Measurements from ENCODE around the gene ORC5.

The ORC5 gene

DNA sequence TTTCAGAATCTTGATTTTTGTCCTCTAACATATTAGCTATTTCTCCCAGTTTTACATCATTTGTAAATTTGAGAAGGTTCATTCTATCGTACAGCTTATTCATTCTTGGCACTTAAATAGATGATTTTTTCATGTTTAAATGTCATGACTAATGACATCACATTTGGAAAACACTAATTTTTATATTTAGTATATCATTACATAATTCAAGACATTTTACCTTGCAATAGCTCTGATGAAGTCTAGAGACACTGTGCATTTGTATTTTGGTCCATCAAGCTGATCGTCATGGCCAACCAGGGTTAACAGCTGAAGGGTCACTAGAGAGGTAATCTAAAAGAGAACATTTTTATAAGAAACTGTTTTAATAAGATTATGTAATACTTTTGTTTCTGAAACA, 71.3 kb downstream of the ORC5 start:
- no peak overlapping the region for H3K4me3 ChIP-seq (ENCODE audit: low read depth, low read length, poor library complexity, severe bottlenecking)
- no peaks in the 10 kb centered on the region for H3K9me2 ChIP-seq (ENCODE audit: low read depth, low read length)
- H3K79me2 ChIP-seq (ENCODE audit: insufficient read depth, low read length): no peaks in the 10 kb centered on the region
- peaks cover 64% of the 10 kb centered on the region for H3K36me3 ChIP-seq (ENCODE audit: insufficient read depth, low read length)
- TF ChIP-seq CTCF (IDR thresholded peaks at IDR 0.05; ENCODE audit: low read length) (no peak), EZH2 (IDR thresholded peaks at IDR 0.05; ENCODE audit: borderline replicate concordance, low read length) (no peak)
- no peaks in the 10 kb centered on the region for H3K4me1 ChIP-seq (ENCODE audit: insufficient read depth, low read length, severe bottlenecking)
- no peak overlapping the region for H3K27ac ChIP-seq (ENCODE audit: low read depth, low read length, poor library complexity, severe bottlenecking)
- H2AFZ ChIP-seq (ENCODE audit: low read length): no peak overlapping the region
- no peaks in the 10 kb centered on the region for H4K20me1 ChIP-seq (ENCODE audit: insufficient read depth, low read length)
- H3F3A ChIP-seq (ENCODE audit: insufficient read depth, low read length): no peaks in the 10 kb centered on the region
- H3K27me3 ChIP-seq (ENCODE audit: insufficient read depth, low read length): no peaks in the 10 kb centered on the region
- H3K4me2 ChIP-seq (ENCODE audit: low read length): no peak overlapping the region
- H3K9ac ChIP-seq (ENCODE audit: low read length): no peak overlapping the region
- no peaks in the 10 kb centered on the region for H3K9me3 ChIP-seq (ENCODE audit: low read length)

GRCh38 chr7:104135760-104136558, 71.9 kb downstream of the ORC5 start:
- H3K27me3 ChIP-seq (ENCODE audit: insufficient read depth, low read length): no peaks in the 10 kb centered on the region
- H3K9ac ChIP-seq (ENCODE audit: low read length): no peak overlapping the region
- H2AFZ ChIP-seq (ENCODE audit: low read length): no peak overlapping the region
- no peaks in the 10 kb centered on the region for H3K9me2 ChIP-seq (ENCODE audit: low read depth, low read length)
- TF ChIP-seq CTCF (IDR thresholded peaks at IDR 0.05; ENCODE audit: low read length) (no peak), EZH2 (IDR thresholded peaks at IDR 0.05; ENCODE audit: borderline replicate concordance, low read length) (no peak)
- no peak overlapping the region for H3K4me3 ChIP-seq (ENCODE audit: low read depth, low read length, poor library complexity, severe bottlenecking)
- H3K4me2 ChIP-seq (ENCODE audit: low read length): no peak overlapping the region
- no peak overlapping the region for H3K27ac ChIP-seq (ENCODE audit: low read depth, low read length, poor library complexity, severe bottlenecking)
- H3F3A ChIP-seq (ENCODE audit: insufficient read depth, low read length): no peaks in the 10 kb centered on the region
- no peaks in the 10 kb centered on the region for H3K4me1 ChIP-seq (ENCODE audit: insufficient read depth, low read length, severe bottlenecking)
- peaks cover 64% of the 10 kb centered on the region for H3K36me3 ChIP-seq (ENCODE audit: insufficient read depth, low read length)
- H3K9me3 ChIP-seq (ENCODE audit: low read length): no peaks in the 10 kb centered on the region
- H4K20me1 ChIP-seq (ENCODE audit: insufficient read depth, low read length): no peaks in the 10 kb centered on the region
- H3K79me2 ChIP-seq (ENCODE audit: insufficient read depth, low read length): no peaks in the 10 kb centered on the region

DNA sequence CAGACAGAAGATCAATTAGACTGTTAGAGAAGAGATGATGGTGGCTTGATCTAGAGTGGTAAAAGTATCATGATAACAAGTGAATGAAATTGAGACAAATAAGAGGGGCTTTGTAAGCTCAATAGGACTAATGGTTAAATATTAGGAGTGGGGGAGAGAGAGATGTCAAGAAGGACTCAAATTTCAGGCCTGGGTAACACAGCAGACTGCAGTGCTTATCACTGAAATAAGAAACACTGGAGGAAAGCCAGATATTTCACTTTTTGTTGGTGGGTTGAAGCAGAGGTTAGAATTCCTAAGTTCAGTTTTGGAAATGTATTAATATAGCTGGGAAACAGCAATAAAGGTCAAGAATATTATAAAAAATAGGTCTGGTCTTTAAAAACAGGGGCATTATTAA, 74.6 kb downstream of the ORC5 start:
- no peak overlapping the region for H3K27ac ChIP-seq (ENCODE audit: low read depth, low read length, poor library complexity, severe bottlenecking)
- H3K36me3 ChIP-seq (ENCODE audit: insufficient read depth, low read length): peaks cover 80% of the 10 kb centered on the region
- no peak overlapping the region for H2AFZ ChIP-seq (ENCODE audit: low read length)
- no peak overlapping the region for H3K4me3 ChIP-seq (ENCODE audit: low read depth, low read length, poor library complexity, severe bottlenecking)
- H3K9me3 ChIP-seq (ENCODE audit: low read length): no peaks in the 10 kb centered on the region
- no peaks in the 10 kb centered on the region for H3K4me1 ChIP-seq (ENCODE audit: insufficient read depth, low read length, severe bottlenecking)
- no peaks in the 10 kb centered on the region for H3K9me2 ChIP-seq (ENCODE audit: low read depth, low read length)
- no peaks in the 10 kb centered on the region for H3K27me3 ChIP-seq (ENCODE audit: insufficient read depth, low read length)
- H4K20me1 ChIP-seq (ENCODE audit: insufficient read depth, low read length): no peaks in the 10 kb centered on the region
- H3F3A ChIP-seq (ENCODE audit: insufficient read depth, low read length): no peaks in the 10 kb centered on the region
- H3K4me2 ChIP-seq (ENCODE audit: low read length): no peak overlapping the region
- no peaks in the 10 kb centered on the region for H3K79me2 ChIP-seq (ENCODE audit: insufficient read depth, low read length)
- no peak overlapping the region for H3K9ac ChIP-seq (ENCODE audit: low read length)
- TF ChIP-seq EZH2 (IDR thresholded peaks at IDR 0.05; ENCODE audit: borderline replicate concordance, low read length) (no peak), CTCF (IDR thresholded peaks at IDR 0.05; ENCODE audit: low read length) (no peak)

Measured in OCI-LY1 (cell line).